GM12873 (cell line): Measurements from ENCODE around the gene RAD9B.

Experiments
- CTCF ChIP-seq: IDR thresholded peaks from 2 replicates; pipeline ENCODE4 v1.5.1; 2012; ENCODE audit warnings: low read depth, mild to moderate bottlenecking, moderate library complexity, low read length, control low read depth; ENCODE audit not compliant: insufficient read depth; ENCODE audit errors: missing control alignments

The RAD9B gene

DNA sequence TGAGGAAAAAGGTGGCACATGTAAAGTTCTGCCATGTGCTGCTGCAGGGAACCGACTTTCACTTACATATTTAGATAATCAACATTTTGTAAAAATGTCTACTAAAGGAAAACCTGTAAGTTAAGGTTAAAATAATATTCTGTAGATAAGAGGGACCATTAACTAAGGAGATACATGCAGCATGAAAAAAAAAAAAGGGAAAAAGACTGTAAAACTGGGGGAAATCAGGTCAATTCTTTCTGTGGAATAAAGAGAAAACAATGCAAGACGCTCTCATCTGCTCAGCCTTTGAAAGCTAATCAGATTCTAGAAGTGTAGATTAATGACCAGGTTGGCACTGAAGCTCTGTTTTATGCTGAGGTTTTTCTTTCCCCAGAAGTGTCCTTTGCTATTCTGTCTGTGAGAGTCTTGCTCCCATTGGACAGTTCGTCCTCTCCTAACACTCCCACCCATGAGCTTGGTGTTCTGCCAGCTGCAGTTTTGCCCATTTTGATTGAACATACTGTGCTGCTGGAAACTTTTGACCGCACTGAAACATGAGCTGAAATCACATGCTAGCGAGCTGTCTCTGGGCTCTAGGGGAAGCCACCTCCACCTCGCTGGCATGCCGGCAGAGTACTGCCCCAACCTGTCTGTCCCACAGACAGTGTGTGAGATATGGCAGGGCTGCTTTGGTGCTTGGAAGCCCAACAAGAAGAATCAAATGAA, 41.3 kb downstream of the RAD9B start:
- no peak for TF ChIP-seq CTCF

- TF ChIP-seq CTCF = no peak
Measured at GRCh38 chr12:110543965-110544364, 41.8 kb downstream of the RAD9B start.

DNA sequence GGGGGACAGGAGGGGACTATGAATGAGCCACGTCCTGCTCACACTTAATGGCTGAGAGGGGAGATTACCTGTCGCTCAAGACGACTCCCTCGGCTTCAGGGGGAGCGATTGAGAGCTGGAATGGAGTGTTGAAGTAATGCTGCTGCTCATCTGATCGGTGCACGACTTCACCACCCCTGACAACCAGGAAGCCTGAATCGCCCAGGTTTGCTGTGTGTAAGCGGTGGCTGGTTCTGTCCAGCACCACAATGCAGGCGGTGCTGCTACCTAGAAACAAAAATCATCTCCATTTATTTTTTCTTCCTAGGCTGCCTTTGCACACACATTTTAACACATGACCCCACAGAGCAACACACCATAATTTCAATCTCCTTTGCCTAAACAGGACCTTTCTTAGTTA, 43.7 kb downstream of the RAD9B start:
- no peak for TF ChIP-seq CTCF

GRCh38 chr12:110546339-110546738, 44.2 kb downstream of the RAD9B start:
- TF ChIP-seq CTCF = no peak

GRCh38 chr12:110547090-110547489, 45.0 kb downstream of the RAD9B start:
- TF ChIP-seq CTCF = no peak

DNA sequence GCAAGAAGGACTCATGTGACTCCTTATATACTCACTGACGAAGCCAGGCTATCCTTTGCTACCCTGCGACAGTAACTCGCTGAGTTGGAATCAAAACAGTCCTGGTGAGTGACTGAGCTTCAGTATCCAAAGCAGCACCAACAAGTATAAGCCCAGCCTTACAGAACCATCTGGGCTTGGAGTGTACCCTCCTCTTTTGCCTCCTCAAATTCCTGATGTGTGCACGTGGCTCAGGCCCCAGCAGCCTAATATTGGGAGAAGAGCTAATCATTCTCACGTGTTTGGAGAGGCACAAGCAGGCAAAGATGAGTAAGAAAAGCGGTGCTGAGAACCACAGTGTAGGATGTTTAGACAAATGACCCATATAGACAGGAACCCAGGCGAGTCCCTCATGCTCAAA, 46.5 kb downstream of the RAD9B start:
- no peak for TF ChIP-seq CTCF

DNA sequence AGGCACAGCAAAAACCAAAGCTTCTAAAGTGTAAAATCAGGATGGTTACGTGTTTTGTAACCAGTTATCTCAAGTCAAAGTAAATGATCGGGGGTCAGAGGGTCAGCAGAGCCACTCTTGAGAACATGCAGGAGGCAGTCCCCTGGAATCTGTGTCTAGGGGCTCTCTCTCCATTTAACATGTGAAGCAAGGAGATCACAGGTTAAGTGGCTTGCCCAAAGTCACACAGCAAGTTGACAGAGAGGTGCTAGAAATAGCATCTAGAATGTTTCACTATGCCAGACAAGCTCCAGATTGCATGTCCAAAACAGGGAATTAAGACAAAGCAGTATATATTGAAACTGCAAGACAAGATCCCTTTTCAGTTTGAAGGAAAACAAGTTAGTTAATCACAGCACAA, 47.6 kb downstream of the RAD9B start:
- no peak for TF ChIP-seq CTCF
